Activated CD8-positive, alpha-beta T cell treated with anti-CD3 and anti-CD28 coated beads for 36 hours (primary cell): Measurements from ENCODE around the gene NAPA. TPM values are rescaled to one million over a fixed set of nuclear protein-coding genes. Genes with fewer than 3 reads are reported as not detected.

Experiments used
- ATAC-seq: fragments of 200-7000 bp; cut with Tn5 transposase; one replicate; pipeline ENCODE4 v1.10.0; 2021; ENCODE audit warnings: mild to moderate bottlenecking, moderate library complexity
- CTCF ChIA-PET: fragments of 350-600 bp; sonication (Branson Sonifier 250); formaldehyde crosslinking; loops from one replicate; lab custom pipeline; 2021; ENCODE audit warnings: antibody characterized with exemption; lab: Charles Lee
- POLR2A ChIA-PET: fragments of 350-600 bp; sonication (Branson Sonifier 250); formaldehyde crosslinking; loops from one replicate; lab custom pipeline; 2021; ENCODE audit warnings: antibody characterized with exemption; lab: Charles Lee
- DNase-seq: peaks from one replicate; pipeline ENCODE4 v3.0.0-alpha.2; 2020
- H3K27ac Mint-ChIP-seq: one replicate; pipeline ENCODE4 v1.8.0; 2021; ENCODE audit warnings: mild to moderate bottlenecking, mixed read lengths
- H3K27me3 Mint-ChIP-seq: one replicate; pipeline ENCODE4 v1.8.0; 2021; ENCODE audit warnings: mixed read lengths
- H3K36me3 Mint-ChIP-seq: one replicate; pipeline ENCODE4 v1.8.0; 2021; ENCODE audit warnings: low read depth, mixed read lengths
- H3K4me1 Mint-ChIP-seq: one replicate; pipeline ENCODE4 v1.8.0; 2021; ENCODE audit warnings: low read depth, mixed read lengths
- H3K4me3 Mint-ChIP-seq: one replicate; pipeline ENCODE4 v1.8.0; 2021; ENCODE audit warnings: mild to moderate bottlenecking, moderate library complexity, mixed read lengths
- H3K9me3 Mint-ChIP-seq: one replicate; pipeline ENCODE4 v1.8.0; 2021; ENCODE audit warnings: mixed read lengths
- CTCF ChIP-seq: fragments of 200-600 bp; IDR thresholded peaks from one replicate; pipeline ENCODE4 v1.8.0; 2022; ENCODE audit warnings: antibody characterized with exemption, mild to moderate bottlenecking
- intact Hi-C: fragments of 100-400 bp; cut with micrococcal nuclease; formaldehyde crosslinking; loops from one replicate; pipeline ENCODE4 v1.10.0; 2022
- total RNA-seq, 2 experiments: library from RNA; stranded (reverse); gene quantifications; one replicate each; pipeline ENCODE4 v1.2.3, GENCODE V29; 2021

Gene NAPA
- total RNA-seq, 2 experiments from 2014 or later, result 43.9 to 47.2 TPM

DNA sequence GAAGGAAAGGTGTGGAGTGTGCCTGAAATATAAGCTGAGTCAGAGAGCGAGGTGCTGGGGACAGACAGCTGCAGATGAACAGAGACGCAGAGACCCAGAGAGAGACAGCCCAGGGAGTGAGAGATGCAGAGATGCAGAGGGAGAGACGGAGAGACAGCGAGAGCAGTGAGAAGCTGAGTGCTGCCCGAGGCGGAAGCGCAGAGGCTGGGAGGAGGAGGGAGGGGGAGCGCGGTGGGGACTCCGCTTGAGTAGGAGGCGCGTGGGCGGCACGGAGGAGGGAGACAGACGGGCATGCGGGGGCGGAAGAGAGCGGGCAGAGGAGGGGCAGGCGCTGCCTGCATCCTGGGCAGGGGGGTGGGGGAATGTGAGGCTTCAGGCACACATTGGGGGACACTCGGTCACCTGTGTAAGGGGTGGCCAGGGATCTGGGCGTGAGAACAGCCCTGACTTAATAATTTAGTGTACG lies 68.9 kb downstream of the NAPA start:
- POLR2A ChIA-PET, result no interaction called here
- CTCF ChIA-PET, result interaction anchor here (0.6 to 2.6 kb wide), 7 partner anchors 9 to 69 kb away, joined by 3 to 20 read pairs (median 6); partner anchors contain the start of genes KPTN and NAPA

GRCh38 chr19:47445527-47445926 lies 69.3 kb downstream of the NAPA start:
- POLR2A ChIA-PET, result no interaction called here
- H3K4me3 Mint-ChIP-seq, result no peak overlapping the region
- peaks cover 40% of the 10 kb centered on the region for H3K4me1 Mint-ChIP-seq
- no peak for TF ChIP-seq CTCF
- peaks cover 64% of the 10 kb centered on the region for H3K27me3 Mint-ChIP-seq
- H3K36me3 Mint-ChIP-seq, result peaks cover 4% of the 10 kb centered on the region
- no peak overlapping the region for H3K27ac Mint-ChIP-seq
- H3K9me3 Mint-ChIP-seq, result peaks cover 4% of the 10 kb centered on the region
- intact Hi-C loops, result no loop called here
- no peak for DNase-seq
- ATAC-seq, result no peak
- CTCF ChIA-PET, result interaction anchor here (1.1 to 2.6 kb wide), 5 partner anchors 9 to 38 kb away, joined by 3 to 20 read pairs (median 9); partner anchors contain the start of gene KPTN

More for the DNA sequence above, 68.9 kb downstream of the NAPA start:
- ATAC-seq (no peak), DNase-seq (peak; percentile 51)
- Mint-ChIP-seq H3K4me1 (peaks cover 40% of the 10 kb centered on the region), H3K36me3 (peaks cover 4% of the 10 kb centered on the region), H3K9me3 (peaks cover 4% of the 10 kb centered on the region), H3K27ac (no peak overlapping the region), H3K27me3 (peaks cover 61% of the 10 kb centered on the region), H3K4me3 (no peak overlapping the region)
- no peak for TF ChIP-seq CTCF
- intact Hi-C loops, result no loop called here

DNA sequence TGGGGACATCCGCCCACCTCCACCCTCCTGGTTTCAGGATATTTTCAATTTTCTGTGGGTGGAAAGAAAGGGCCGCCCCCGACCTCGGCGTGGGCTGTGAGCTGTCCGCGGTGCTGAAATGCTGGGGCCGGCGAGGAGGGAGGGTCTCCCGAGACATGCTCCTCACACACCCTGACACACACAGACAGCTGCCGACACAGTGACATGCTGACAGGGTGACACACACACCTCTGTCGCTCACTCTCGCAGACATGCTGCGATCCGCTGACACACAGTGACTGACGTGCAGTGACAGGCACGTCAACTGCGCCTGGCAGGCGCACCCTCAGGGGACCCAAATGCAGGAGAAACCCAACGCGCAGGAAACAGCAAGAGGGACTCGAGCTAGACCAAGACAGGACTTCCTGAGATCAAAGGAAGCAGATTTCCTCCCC lies 70.5 kb downstream of the NAPA start:
- peaks cover 4% of the 10 kb centered on the region for H3K36me3 Mint-ChIP-seq
- POLR2A ChIA-PET, result no interaction called here
- H3K4me3 Mint-ChIP-seq, result no peak overlapping the region
- intact Hi-C loops, result no loop called here
- H3K4me1 Mint-ChIP-seq, result peaks cover 40% of the 10 kb centered on the region
- no peak overlapping the region for H3K27ac Mint-ChIP-seq
- no peak for TF ChIP-seq CTCF
- DNase-seq, result peak; percentile 38
- CTCF ChIA-PET, result interaction anchor here (1.0 kb wide), 1 partner anchor 268 kb away, joined by 4 read pairs; no protein-coding TSS in a partner anchor
- H3K27me3 Mint-ChIP-seq, result peaks cover 65% of the 10 kb centered on the region
- ATAC-seq, result peak; percentile 8
- peaks cover 4% of the 10 kb centered on the region for H3K9me3 Mint-ChIP-seq

GRCh38 chr19:47443331-47443730 lies 71.5 kb downstream of the NAPA start:
- Mint-ChIP-seq H3K4me1 (peaks cover 40% of the 10 kb centered on the region), H3K9me3 (peaks cover 4% of the 10 kb centered on the region), H3K36me3 (peaks cover 4% of the 10 kb centered on the region), H3K27me3 (peaks cover 65% of the 10 kb centered on the region), H3K27ac (no peak overlapping the region), H3K4me3 (no peak overlapping the region)
- TF ChIP-seq CTCF, result no peak
- no peak for DNase-seq
- no peak for ATAC-seq
- intact Hi-C loops, result no loop called here
- ChIA-PET CTCF (no interaction called here), POLR2A (interaction anchor here (0.8 kb wide), 1 partner anchor 78 kb away, joined by 3 read pairs; no protein-coding TSS in a partner anchor)

GRCh38 chr19:47438793-47439220 lies 76.1 kb downstream of the NAPA start:
- DNase-seq (no peak), ATAC-seq (no peak)
- H3K27me3 Mint-ChIP-seq, result peaks cover 49% of the 10 kb centered on the region
- TF ChIP-seq CTCF, result no peak
- ChIA-PET CTCF (interaction anchor here (0.8 to 1.2 kb wide), 5 partner anchors 11 to 268 kb away, joined by 3 to 7 read pairs (median 4); partner anchors contain the start of genes KPTN and NAPA), POLR2A (no interaction called here)
- no peak overlapping the region for H3K27ac Mint-ChIP-seq
- H3K4me1 Mint-ChIP-seq, result peaks cover 23% of the 10 kb centered on the region
- H3K4me3 Mint-ChIP-seq, result no peak overlapping the region
- H3K9me3 Mint-ChIP-seq, result no peaks in the 10 kb centered on the region
- intact Hi-C loops, result loop anchor here (10.0 kb wide), 1 partner anchor 76 kb away; the partner anchor contains the start of gene NAPA
- no peaks in the 10 kb centered on the region for H3K36me3 Mint-ChIP-seq
